GM12878 (cell line): ENCODE data around the gene CEP126. TPM values are rescaled to one million over a fixed set of nuclear protein-coding genes. Genes with fewer than 3 reads are reported as not detected.

Experiments
- ATAC-seq: fragments of 200-7000 bp; cut with Tn5 transposase; 3 replicates; pipeline ENCODE4 v1.9.1; 2020; ENCODE audit warnings: mild to moderate bottlenecking, moderate library complexity
- BruUV-seq: library from RNA; stranded (reverse); fragments of 400-500 nt; replicated peaks from 2 replicates; lab custom pipeline; 2021; lab: Mats Ljungman, UMichigan
- CTCF ChIA-PET: fragments of 300-600 bp; sonication (Branson Sonifier 250); formaldehyde crosslinking; extraction: SDS; loops from one replicate; lab custom pipeline; 2021; ENCODE audit warnings: inconsistent platforms; lab: Yijun Ruan, JAX
- POLR2A ChIA-PET: fragments of 350-600 bp; formaldehyde crosslinking; extraction: SDS; loops from one replicate; lab custom pipeline; 2021; ENCODE audit warnings: inconsistent platforms; lab: Charles Lee
- RAD21 ChIA-PET: fragments of 300-600 bp; sonication (Branson Sonifier 250); formaldehyde crosslinking; loops from one replicate; lab custom pipeline; 2023; ENCODE audit warnings: antibody characterized with exemption; ENCODE audit not compliant: unreplicated experiment; lab: Charles Lee
- SMC1A ChIA-PET: fragments of 300-600 bp; sonication (Branson Sonifier 250); formaldehyde crosslinking; loops from one replicate; lab custom pipeline; 2023; ENCODE audit not compliant: unreplicated experiment, uncharacterized antibody; lab: Charles Lee
- DNase-seq: peaks from one replicate; pipeline ENCODE4 v3.0.0-alpha.2; 2011; ENCODE audit warnings: low read depth, low spot score
- FAIRE-seq: peaks from 3 replicates; lab custom pipeline; 2011; peaks lifted over from hg19 to GRCh38; lab: Jason Lieb, UNC
- H2AFZ ChIP-seq: 2 replicates; pipeline ENCODE4 v1.6.0; 2011; ENCODE audit warnings: low read depth, low read length, control low read depth; ENCODE audit not compliant: control insufficient read depth
- H3K27ac ChIP-seq: 2 replicates; pipeline ENCODE4 v1.5.1; 2011; ENCODE audit warnings: control low read depth; ENCODE audit not compliant: control insufficient read depth, insufficient read depth
- H3K27me3 ChIP-seq, 2 experiments: replicated peaks in 1 of 2; 2 replicates each; pipeline versions ENCODE4 v1.6.0 to v1.6.1; 2011; ENCODE audit warnings: low read length in 1 of 2; ENCODE audit not compliant: control insufficient read depth in 2 of 2, insufficient read depth in 2 of 2
- H3K36me3 ChIP-seq, 2 experiments: 2 replicates each; pipeline ENCODE4 v1.5.1; 2011; ENCODE audit warnings: low read length in 1 of 2; ENCODE audit not compliant: control insufficient read depth in 2 of 2, insufficient read depth in 2 of 2
- H3K4me1 ChIP-seq: 2 replicates; pipeline ENCODE4 v1.6.1; 2011; ENCODE audit warnings: mild to moderate bottlenecking, low read length, moderate library complexity, mixed read lengths; ENCODE audit not compliant: control insufficient read depth, insufficient read depth
- H3K4me2 ChIP-seq: 2 replicates; pipeline ENCODE4 v1.6.0; 2011; ENCODE audit warnings: control low read depth; ENCODE audit not compliant: control insufficient read depth, insufficient read depth
- H3K4me3 ChIP-seq: fragments of 200-600 bp; sonication (generic); 2 replicates; pipeline ENCODE4 v1.5.1; 2016
- H3K79me2 ChIP-seq: 2 replicates; pipeline ENCODE4 v1.6.0; 2011; ENCODE audit warnings: low read length; ENCODE audit not compliant: control insufficient read depth, insufficient read depth
- H3K9ac ChIP-seq: 2 replicates; pipeline ENCODE4 v1.8.0; 2011; ENCODE audit warnings: low read length, control low read depth, mixed read lengths; ENCODE audit not compliant: control insufficient read depth, insufficient read depth
- H3K9me3 ChIP-seq: replicated peaks from 3 replicates; pipeline ENCODE4 v1.5.1; 2011; ENCODE audit warnings: mild to moderate bottlenecking, low read length; ENCODE audit not compliant: control insufficient read depth, insufficient read depth
- H4K20me1 ChIP-seq: 2 replicates; pipeline ENCODE4 v1.6.0; 2011; ENCODE audit not compliant: control insufficient read depth, insufficient read depth
- BMI1 ChIP-seq: fragments of 450-650 bp; IDR thresholded peaks from 2 replicates; pipeline ENCODE4 v1.6.1; 2016; ENCODE audit warnings: mild to moderate bottlenecking, moderate library complexity, borderline replicate concordance
- CBFB ChIP-seq: IDR thresholded peaks from 2 replicates; pipeline ENCODE4 v1.6.1; 2016; ENCODE audit warnings: antibody characterized with exemption, low read depth
- CHD2 ChIP-seq: IDR thresholded peaks from 2 replicates; pipeline ENCODE4 v1.6.1; 2011; ENCODE audit warnings: low read depth, low read length, improper control_type of control experiment, borderline replicate concordance
- ETV6 ChIP-seq, 2 experiments: fragments of 450-650 bp in 1 of 2; IDR thresholded peaks in 1 of 2; conservative IDR thresholded peaks in 1 of 2; 2 replicates each; pipeline ENCODE4 v1.6.1; 2014; ENCODE audit warnings: antibody characterized with exemption in 1 of 2, borderline replicate concordance in 1 of 2, low read depth in 1 of 2, mild to moderate bottlenecking in 1 of 2, moderate library complexity in 1 of 2
- FOXM1 ChIP-seq: IDR thresholded peaks from 2 replicates; pipeline ENCODE4 v1.6.1; 2012; ENCODE audit warnings: low read depth, mild to moderate bottlenecking, inconsistent platforms, low read length, moderate library complexity
- KAT2A ChIP-seq: conservative IDR thresholded peaks from 2 replicates; pipeline ENCODE4 v1.6.1; 2011; ENCODE audit warnings: low read depth, low read length; ENCODE audit not compliant: control insufficient read depth
- LARP7 ChIP-seq: fragments of 450-650 bp; IDR thresholded peaks from 2 replicates; pipeline ENCODE4 v1.6.1; 2017; ENCODE audit warnings: mild to moderate bottlenecking
- NBN ChIP-seq: fragments of 450-650 bp; IDR thresholded peaks from 2 replicates; pipeline ENCODE4 v1.6.1; 2016
- NFXL1 ChIP-seq: fragments of 450-650 bp; IDR thresholded peaks from 2 replicates; pipeline ENCODE4 v1.6.1; 2017; ENCODE audit warnings: antibody characterized with exemption, mild to moderate bottlenecking, borderline replicate concordance
- SPI1 ChIP-seq: IDR thresholded peaks from 2 replicates; pipeline ENCODE4 v1.6.1; 2011; ENCODE audit warnings: low read depth, mild to moderate bottlenecking, low read length, moderate library complexity, borderline replicate concordance; ENCODE audit not compliant: insufficient read depth
- WRNIP1 ChIP-seq: IDR thresholded peaks from 2 replicates; pipeline ENCODE4 v1.6.1; 2011; ENCODE audit warnings: low read depth, low read length, improper control_type of control experiment, borderline replicate concordance
- ZBED1 ChIP-seq: IDR thresholded peaks from 2 replicates; pipeline ENCODE4 v1.6.1; 2016; ENCODE audit warnings: borderline replicate concordance
- WGBS: methylation state at CpG from one replicate; pipeline ENCODE4 v1.1.6; 2016; ENCODE audit warnings: low lambda C conversion rate; ENCODE audit not compliant: insufficient replicate concordance, insufficient coverage; ENCODE audit errors: missing lambda C conversion rate; 5-methylcytosine and 5-hydroxymethylcytosine counted together
- in situ Hi-C: fragments of 300-500 bp; cut with MboI; formaldehyde crosslinking; loops from 9 replicates; pipeline ENCODE4 v1.14.3; 2018; ENCODE audit warnings: mixed read lengths
- intact Hi-C: fragments of 100-400 bp; cut with micrococcal nuclease; formaldehyde crosslinking; loops from one replicate; pipeline ENCODE4 v1.14.2; 2022; ENCODE audit not compliant: unreplicated experiment
- polyA plus RNA-seq, 11 experiments: library from polyadenylated mRNA; depleted of rRNA in 4 of 11; unstranded in 6 of 11; stranded (reverse) in 5 of 11; fragments of >200 nt; fragmentation: Nextera tagmentation in 4 of 11; fragmentation: Illumina TruSeq in 1 of 11; extraction: Ambion mirVana in 4 of 11; extraction: Trizol in 1 of 11; gene quantifications; 1 replicate in 1 of 11; 2 replicates in 10 of 11; pipeline versions ENCODE4 v1.2.1 to v1.2.3, GENCODE V29; 2011 to 2016; ENCODE audit warnings: inconsistent platforms in 2 of 11, missing spikeins in 2 of 11, low read depth in 1 of 11
- total RNA-seq, 4 experiments: library from RNA; depleted of rRNA in 3 of 4; stranded (reverse); fragments of >200 nt in 3 of 4; fragmentation: Illumina TruSeq in 1 of 4; extraction: Trizol in 1 of 4; gene quantifications; 2 replicates each; pipeline versions ENCODE4 v1.2.1 to v1.2.3, GENCODE V29; 2013 to 2021
- TF ChIP-seq, protein P1 (sequence below): fragments of 450-650 bp; IDR thresholded peaks from 2 replicates; pipeline ENCODE4 v1.6.1; 2017; ENCODE audit warnings: mild to moderate bottlenecking
- TF ChIP-seq, protein P2 (sequence below): fragments of 450-650 bp; IDR thresholded peaks from 2 replicates; pipeline ENCODE4 v1.6.1; 2016; ENCODE audit warnings: mild to moderate bottlenecking, moderate library complexity, borderline replicate concordance
- TF ChIP-seq, protein P3 (sequence below): fragments of 450-650 bp; formaldehyde crosslinking; IDR thresholded peaks from 2 replicates; pipeline ENCODE4 v1.4.0; 2020; ENCODE audit warnings: mild to moderate bottlenecking, moderate library complexity

The CEP126 gene
- total and polyA plus RNA-seq, 10 of the 15 experiments (the other 5 are each of a cell fraction or from before 2014, with no cell fraction given), result 0.01 TPM; not detected in 8

DNA sequence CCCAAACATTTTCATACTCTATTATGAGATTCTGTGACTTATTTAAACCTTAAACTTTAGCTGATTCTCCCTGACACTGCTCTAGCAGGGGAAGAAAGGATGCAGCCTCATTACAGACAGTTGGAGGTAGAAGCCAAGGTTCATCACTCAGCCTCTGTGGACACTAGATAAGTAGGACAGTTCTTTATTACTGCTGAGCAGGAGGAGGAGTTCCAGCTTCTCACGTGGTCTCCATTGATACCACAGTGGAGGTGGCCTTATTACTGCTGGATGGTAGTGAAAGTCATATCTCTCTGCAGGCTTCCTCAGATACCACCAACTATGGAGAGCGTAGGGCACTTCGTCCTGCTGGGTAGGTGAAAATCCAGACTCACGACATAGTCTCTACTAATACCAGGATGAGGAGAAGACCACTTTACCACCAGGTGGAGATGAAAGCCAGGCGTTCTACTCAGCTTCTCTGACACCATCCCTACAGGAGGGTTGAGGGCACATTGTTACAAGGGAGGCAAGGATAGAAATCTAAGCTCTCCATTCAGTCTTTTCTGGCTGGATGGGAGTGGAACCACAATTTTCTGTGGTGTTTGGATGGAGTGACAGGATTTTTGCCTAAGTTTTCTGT, 14.6 kb downstream of the CEP126 start:
- Histone ChIP-seq H3K9ac (no peak overlapping the region), H4K20me1 (no peaks in the 10 kb centered on the region), H3K4me2 (no peak overlapping the region), H3K27me3 (no peaks in the 10 kb centered on the region), H3K9me3 (no peaks in the 10 kb centered on the region), H3K4me1 (no peaks in the 10 kb centered on the region), H3K79me2 (no peaks in the 10 kb centered on the region), H2AFZ (no peak overlapping the region), H3K4me3 (no peak overlapping the region), H3K27ac (no peak overlapping the region), H3K36me3 (no peaks in the 10 kb centered on the region)
- SMC1A ChIA-PET, result no interaction called here
- in situ Hi-C loops (no loop called here), intact Hi-C loops (no loop called here)
- DNase-seq (no peak), FAIRE-seq (no peak), ATAC-seq (no peak)
- BruUV-seq, result no TSS peak
- RAD21 ChIA-PET, result no interaction called here
- CTCF ChIA-PET, result no interaction called here
- WGBS, result 7% methylated on average over 5 of the region's 5 CpGs
- POLR2A ChIA-PET, result interaction anchor here (0.7 kb wide), 1 partner anchor 16 kb away, joined by 3 read pairs; no protein-coding TSS in a partner anchor
- no peak for TF ChIP-seq ETV6 (conservative IDR thresholded peaks at IDR 0.05 in 1 of 2, IDR thresholded peaks at IDR 0.05 in 1 of 2; ENCODE audit: borderline replicate concordance in 1 of 2, low read depth in 1 of 2)
- no peak for TF ChIP-seq NBN
- TF ChIP-seq, protein P1, sequence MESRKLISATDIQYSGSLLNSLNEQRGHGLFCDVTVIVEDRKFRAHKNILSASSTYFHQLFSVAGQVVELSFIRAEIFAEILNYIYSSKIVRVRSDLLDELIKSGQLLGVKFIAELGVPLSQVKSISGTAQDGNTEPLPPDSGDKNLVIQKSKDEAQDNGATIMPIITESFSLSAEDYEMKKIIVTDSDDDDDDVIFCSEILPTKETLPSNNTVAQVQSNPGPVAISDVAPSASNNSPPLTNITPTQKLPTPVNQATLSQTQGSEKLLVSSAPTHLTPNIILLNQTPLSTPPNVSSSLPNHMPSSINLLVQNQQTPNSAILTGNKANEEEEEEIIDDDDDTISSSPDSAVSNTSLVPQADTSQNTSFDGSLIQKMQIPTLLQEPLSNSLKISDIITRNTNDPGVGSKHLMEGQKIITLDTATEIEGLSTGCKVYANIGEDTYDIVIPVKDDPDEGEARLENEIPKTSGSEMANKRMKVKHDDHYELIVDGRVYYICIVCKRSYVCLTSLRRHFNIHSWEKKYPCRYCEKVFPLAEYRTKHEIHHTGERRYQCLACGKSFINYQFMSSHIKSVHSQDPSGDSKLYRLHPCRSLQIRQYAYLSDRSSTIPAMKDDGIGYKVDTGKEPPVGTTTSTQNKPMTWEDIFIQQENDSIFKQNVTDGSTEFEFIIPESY, result no peak
- TF ChIP-seq, protein P2, sequence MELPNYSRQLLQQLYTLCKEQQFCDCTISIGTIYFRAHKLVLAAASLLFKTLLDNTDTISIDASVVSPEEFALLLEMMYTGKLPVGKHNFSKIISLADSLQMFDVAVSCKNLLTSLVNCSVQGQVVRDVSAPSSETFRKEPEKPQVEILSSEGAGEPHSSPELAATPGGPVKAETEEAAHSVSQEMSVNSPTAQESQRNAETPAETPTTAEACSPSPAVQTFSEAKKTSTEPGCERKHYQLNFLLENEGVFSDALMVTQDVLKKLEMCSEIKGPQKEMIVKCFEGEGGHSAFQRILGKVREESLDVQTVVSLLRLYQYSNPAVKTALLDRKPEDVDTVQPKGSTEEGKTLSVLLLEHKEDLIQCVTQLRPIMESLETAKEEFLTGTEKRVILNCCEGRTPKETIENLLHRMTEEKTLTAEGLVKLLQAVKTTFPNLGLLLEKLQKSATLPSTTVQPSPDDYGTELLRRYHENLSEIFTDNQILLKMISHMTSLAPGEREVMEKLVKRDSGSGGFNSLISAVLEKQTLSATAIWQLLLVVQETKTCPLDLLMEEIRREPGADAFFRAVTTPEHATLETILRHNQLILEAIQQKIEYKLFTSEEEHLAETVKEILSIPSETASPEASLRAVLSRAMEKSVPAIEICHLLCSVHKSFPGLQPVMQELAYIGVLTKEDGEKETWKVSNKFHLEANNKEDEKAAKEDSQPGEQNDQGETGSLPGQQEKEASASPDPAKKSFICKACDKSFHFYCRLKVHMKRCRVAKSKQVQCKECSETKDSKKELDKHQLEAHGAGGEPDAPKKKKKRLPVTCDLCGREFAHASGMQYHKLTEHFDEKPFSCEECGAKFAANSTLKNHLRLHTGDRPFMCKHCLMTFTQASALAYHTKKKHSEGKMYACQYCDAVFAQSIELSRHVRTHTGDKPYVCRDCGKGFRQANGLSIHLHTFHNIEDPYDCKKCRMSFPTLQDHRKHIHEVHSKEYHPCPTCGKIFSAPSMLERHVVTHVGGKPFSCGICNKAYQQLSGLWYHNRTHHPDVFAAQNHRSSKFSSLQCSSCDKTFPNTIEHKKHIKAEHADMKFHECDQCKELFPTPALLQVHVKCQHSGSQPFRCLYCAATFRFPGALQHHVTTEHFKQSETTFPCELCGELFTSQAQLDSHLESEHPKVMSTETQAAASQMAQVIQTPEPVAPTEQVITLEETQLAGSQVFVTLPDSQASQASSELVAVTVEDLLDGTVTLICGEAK, result no peak
- no peak for TF ChIP-seq KAT2A
- no peak for TF ChIP-seq SPI1
- TF ChIP-seq BMI1, result no peak
- no peak for TF ChIP-seq ZBED1
- no peak for TF ChIP-seq CBFB
- TF ChIP-seq FOXM1, result no peak
- no peak for TF ChIP-seq NFXL1
- TF ChIP-seq CHD2, result no peak
- TF ChIP-seq LARP7, result no peak
- no peak for TF ChIP-seq WRNIP1
- TF ChIP-seq, protein P3, sequence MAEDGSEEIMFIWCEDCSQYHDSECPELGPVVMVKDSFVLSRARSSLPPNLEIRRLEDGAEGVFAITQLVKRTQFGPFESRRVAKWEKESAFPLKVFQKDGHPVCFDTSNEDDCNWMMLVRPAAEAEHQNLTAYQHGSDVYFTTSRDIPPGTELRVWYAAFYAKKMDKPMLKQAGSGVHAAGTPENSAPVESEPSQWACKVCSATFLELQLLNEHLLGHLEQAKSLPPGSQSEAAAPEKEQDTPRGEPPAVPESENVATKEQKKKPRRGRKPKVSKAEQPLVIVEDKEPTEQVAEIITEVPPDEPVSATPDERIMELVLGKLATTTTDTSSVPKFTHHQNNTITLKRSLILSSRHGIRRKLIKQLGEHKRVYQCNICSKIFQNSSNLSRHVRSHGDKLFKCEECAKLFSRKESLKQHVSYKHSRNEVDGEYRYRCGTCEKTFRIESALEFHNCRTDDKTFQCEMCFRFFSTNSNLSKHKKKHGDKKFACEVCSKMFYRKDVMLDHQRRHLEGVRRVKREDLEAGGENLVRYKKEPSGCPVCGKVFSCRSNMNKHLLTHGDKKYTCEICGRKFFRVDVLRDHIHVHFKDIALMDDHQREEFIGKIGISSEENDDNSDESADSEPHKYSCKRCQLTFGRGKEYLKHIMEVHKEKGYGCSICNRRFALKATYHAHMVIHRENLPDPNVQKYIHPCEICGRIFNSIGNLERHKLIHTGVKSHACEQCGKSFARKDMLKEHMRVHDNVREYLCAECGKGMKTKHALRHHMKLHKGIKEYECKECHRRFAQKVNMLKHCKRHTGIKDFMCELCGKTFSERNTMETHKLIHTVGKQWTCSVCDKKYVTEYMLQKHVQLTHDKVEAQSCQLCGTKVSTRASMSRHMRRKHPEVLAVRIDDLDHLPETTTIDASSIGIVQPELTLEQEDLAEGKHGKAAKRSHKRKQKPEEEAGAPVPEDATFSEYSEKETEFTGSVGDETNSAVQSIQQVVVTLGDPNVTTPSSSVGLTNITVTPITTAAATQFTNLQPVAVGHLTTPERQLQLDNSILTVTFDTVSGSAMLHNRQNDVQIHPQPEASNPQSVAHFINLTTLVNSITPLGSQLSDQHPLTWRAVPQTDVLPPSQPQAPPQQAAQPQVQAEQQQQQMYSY (CRISPR knock-in tag), result no peak
